ENCODE results near the gene CECR2.

The CECR2 gene

DNA sequence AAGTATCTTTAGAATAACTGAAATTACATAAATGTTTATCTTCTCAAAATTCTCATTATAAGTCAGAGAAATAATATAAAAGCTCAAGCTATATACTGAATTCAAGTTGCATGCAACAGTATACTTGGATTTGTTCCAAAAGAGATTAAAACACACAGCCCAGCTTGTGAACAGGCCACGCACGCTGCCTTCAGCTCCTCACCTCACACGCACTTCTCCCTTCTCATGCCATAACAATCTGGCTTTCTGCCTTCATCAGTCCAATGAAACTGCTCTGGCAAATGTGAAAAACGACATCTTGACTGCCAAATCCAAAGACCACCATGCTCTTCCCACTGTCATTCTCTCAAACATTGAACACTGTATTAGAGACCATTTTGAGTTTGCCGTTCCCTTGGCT, 237.2 kb downstream of the CECR2 start:
- DNase-seq (ENCODE audit: low read depth in 2 of 2) = no peak
